ENCODE data around the gene DDO. TPM values are rescaled to one million over a fixed set of nuclear protein-coding genes. Genes with fewer than 3 reads are reported as not detected.

Gene DDO
- total and polyA plus RNA-seq, 2 of the 4 experiments (the other 2 are of a cell fraction): 0.15 to 0.18 TPM

GRCh38 chr6:110395221-110395620 is 20.2 kb downstream of the DDO start:
- no peak overlapping the region for H2BK20ac ChIP-seq (ENCODE audit: low read depth, low read length)
- H3K14ac ChIP-seq (replicated peaks; ENCODE audit: low read depth, low read length): no peak overlapping the region
- POLR2A ChIA-PET (ENCODE audit: unreplicated experiment): no interaction called here
- no peak overlapping the region for H3K4me3 ChIP-seq (ENCODE audit: insufficient read depth, low read depth, low read length)
- H3K56ac ChIP-seq (ENCODE audit: extremely low read depth, insufficient read depth, low read length): no peak overlapping the region
- intact Hi-C loops (cut with micrococcal nuclease): no loop called here
- no peak overlapping the region for H3K18ac ChIP-seq (ENCODE audit: low read depth, low read length)
- no peaks in the 10 kb centered on the region for H3K9me3 ChIP-seq (ENCODE audit: control insufficient read depth, insufficient read depth, low read length)
- no CpG with 5 or more reads among the region's 4 CpGs for WGBS, 2 experiments (ENCODE audit: extremely low coverage in 2 of 2, insufficient read length in 1 of 2)
- no peaks in the 10 kb centered on the region; the same call in 1 of the 2 replicates for H3K4me1 ChIP-seq (ENCODE audit: control insufficient read depth, insufficient read depth, low read length)
- H3K9ac ChIP-seq (ENCODE audit: low read depth, low read length): no peak overlapping the region
- H3K36me3 ChIP-seq (ENCODE audit: control insufficient read depth, insufficient read depth, low read length): no peaks in the 10 kb centered on the region
- no TSS peak for BruUV-seq (replicated peaks)
- H3K9me1 ChIP-seq (ENCODE audit: insufficient read depth, low read length): 0 out of 2 replicates have a peak, but pooled peaks cover 3% of the 10 kb centered on the region
- in situ Hi-C loops (cut with MboI; ENCODE audit: low sequenced_read_pairs): no loop called here
- CTCF ChIA-PET: no interaction called here
- TF ChIP-seq ELK1 (IDR thresholded peaks at IDR 0.05; ENCODE audit: borderline replicate concordance, low read depth, low read length) (no peak), FOS (IDR thresholded peaks at IDR 0.05; ENCODE audit: low read depth, low read length) (no peak), MXI1 (IDR thresholded peaks at IDR 0.05; ENCODE audit: borderline replicate concordance, low read depth, low read length) (no peak), RCOR1 (IDR thresholded peaks at IDR 0.05; ENCODE audit: insufficient replicate concordance, low read length) (no peak), CTCF (conservative IDR thresholded peaks at IDR 0.05; ENCODE audit: low read depth, low read length) (no peak), RFX5 (IDR thresholded peaks at IDR 0.05; ENCODE audit: low read depth, low read length) (no peak), CEBPB (IDR thresholded peaks at IDR 0.05; ENCODE audit: low read depth, low read length) (no peak), NFE2L2 (IDR thresholded peaks at IDR 0.05; ENCODE audit: low read depth, low read length) (no peak), SMC3 (IDR thresholded peaks at IDR 0.05; ENCODE audit: low read depth, low read length) (no peak), MAZ (IDR thresholded peaks at IDR 0.05; ENCODE audit: borderline replicate concordance, low read depth, low read length) (no peak), CHD1 (IDR thresholded peaks at IDR 0.05; ENCODE audit: low read depth, low read length) (no peak), POLR2A (IDR thresholded peaks at IDR 0.05; ENCODE audit: low read depth, low read length) (no peak), RAD21 (IDR thresholded peaks at IDR 0.05; ENCODE audit: low read length) (no peak), MAFK (IDR thresholded peaks at IDR 0.05; ENCODE audit: low read depth, low read length) (no peak), BHLHE40 (IDR thresholded peaks at IDR 0.05; ENCODE audit: low read depth, low read length) (no peak), USF2 (IDR thresholded peaks at IDR 0.05; ENCODE audit: low read depth, low read length) (no peak)
- H3K27ac ChIP-seq (ENCODE audit: insufficient read depth, low read length): no peak overlapping the region
- H2AK9ac ChIP-seq (replicated peaks; ENCODE audit: low read depth, low read length, poor library complexity): no peak overlapping the region
- no peak overlapping the region for H2BK120ac ChIP-seq (ENCODE audit: low read depth, low read length)
- DNase-seq (no peak), ATAC-seq (ENCODE audit: low read depth) (no peak)
- no peaks in the 10 kb centered on the region for H3K79me1 ChIP-seq (ENCODE audit: low read depth in 1 of 2, low read length in 2 of 2)
- no peaks in the 10 kb centered on the region for H4K20me1 ChIP-seq (ENCODE audit: insufficient read depth, low read length)
- no peak overlapping the region for H2AFZ ChIP-seq (replicated peaks; ENCODE audit: low read length, poor library complexity)
- H4K8ac ChIP-seq (ENCODE audit: low read depth in 2 of 2, low read length in 2 of 2): no peak overlapping the region
- H2BK15ac ChIP-seq (ENCODE audit: low read depth, low read length): no peak overlapping the region
- H3K23ac ChIP-seq (ENCODE audit: low read depth, low read length): no peak overlapping the region
- H2AK5ac ChIP-seq (ENCODE audit: low read depth, low read length): no peak overlapping the region
- no peak overlapping the region for H2BK5ac ChIP-seq (ENCODE audit: low read depth, low read length, poor library complexity, severe bottlenecking)
- dilution Hi-C loops (cut with HindIII; ENCODE audit: low sequenced_read_pairs, unreplicated experiment): no loop called here
- no peak overlapping the region for H4K91ac ChIP-seq (ENCODE audit: insufficient read depth, low read depth, low read length)
- H3K4me2 ChIP-seq (ENCODE audit: low read depth, low read length): no peak overlapping the region
- no peak overlapping the region for H4K5ac ChIP-seq (ENCODE audit: low read depth, low read length)
- H3K4ac ChIP-seq (ENCODE audit: low read depth, low read length): no peak overlapping the region
- H3K27me3 ChIP-seq (ENCODE audit: control insufficient read depth, insufficient read depth, low read length): peaks cover 3% of the 10 kb centered on the region
